Measurements from ENCODE around the gene DOCK4. TPM values are rescaled to one million over a fixed set of nuclear protein-coding genes. Genes with fewer than 3 reads are reported as not detected.

Gene DOCK4
- total and polyA plus RNA-seq, 7 donors, result 3.0 to 28.5 (median 14.1) TPM

DNA sequence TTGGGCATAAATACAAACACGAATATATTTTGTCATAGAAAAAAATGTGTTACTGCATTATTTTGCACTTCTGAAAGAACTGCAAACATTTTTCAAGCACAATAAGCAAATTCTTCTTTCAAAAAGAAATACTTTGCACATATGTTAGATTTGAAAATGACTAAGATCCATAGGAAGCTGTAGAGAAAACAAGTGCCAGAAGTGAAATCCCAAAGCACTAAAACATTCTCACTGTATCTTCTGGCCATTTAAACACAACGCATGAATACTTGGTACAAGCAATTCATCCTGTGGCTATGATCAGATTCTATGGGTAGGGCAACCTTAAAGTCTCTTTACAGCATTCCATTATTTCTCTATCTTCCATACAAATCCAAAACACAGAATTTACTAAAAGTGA lies 418.5 kb downstream of the DOCK4 start:
- WGBS, 2 donors, result 92 to 93% methylated on average over 2 of the region's 2 CpGs
- H3K27me3 ChIP-seq, result no peaks in the 10 kb centered on the region
- no peak overlapping the region for H3K4me3 ChIP-seq
- H3K9me3 ChIP-seq, result no peaks in the 10 kb centered on the region
- no peak for DNase-seq
- no peaks in the 10 kb centered on the region for H3K36me3 ChIP-seq
- no peak overlapping the region for H3K27ac ChIP-seq
- no peak for TF ChIP-seq CTCF (IDR thresholded peaks at IDR 0.05)
- TF ChIP-seq POLR2A (IDR thresholded peaks at IDR 0.05), result no peak
- no peak for TF ChIP-seq EP300 (IDR thresholded peaks at IDR 0.05)
- no peak for TF ChIP-seq POLR2AphosphoS5 (IDR thresholded peaks at IDR 0.05)
- no peaks in the 10 kb centered on the region for H3K4me1 ChIP-seq
- intact Hi-C loops (cut with DNase I), result no loop called here

- Histone ChIP-seq H3K27me3 (no peaks in the 10 kb centered on the region), H3K4me3 (no peak overlapping the region), H3K4me1 (no peaks in the 10 kb centered on the region), H3K27ac (no peak overlapping the region), H3K9me3 (no peaks in the 10 kb centered on the region), H3K36me3 (no peaks in the 10 kb centered on the region)
- intact Hi-C loops (cut with DNase I), result no loop called here
- TF ChIP-seq POLR2A (IDR thresholded peaks at IDR 0.05) (no peak), POLR2AphosphoS5 (IDR thresholded peaks at IDR 0.05) (no peak), EP300 (IDR thresholded peaks at IDR 0.05) (no peak), CTCF (IDR thresholded peaks at IDR 0.05) (no peak)
- DNase-seq, result no peak
Measured at GRCh38 chr7:111787099-111787498, 419.1 kb downstream of the DOCK4 start.

DNA sequence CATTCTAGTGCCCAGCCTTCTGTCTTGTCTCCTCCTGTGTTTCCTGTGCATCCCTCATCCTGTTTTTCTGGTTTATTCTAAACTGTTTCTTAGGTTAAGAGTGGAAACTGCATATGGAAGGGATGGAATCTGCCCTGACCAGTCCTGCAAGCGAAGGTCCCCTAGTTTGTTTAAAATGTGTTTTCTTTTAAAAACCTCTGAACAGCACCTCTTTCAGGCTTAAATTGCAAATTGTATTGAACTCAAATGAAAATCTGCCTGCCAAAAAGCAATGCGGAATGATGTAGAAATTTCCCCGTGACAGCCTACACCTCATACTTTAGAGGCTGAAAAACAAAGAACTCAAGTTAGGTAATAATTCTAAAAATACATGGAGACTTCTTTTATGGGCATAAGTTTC lies 421.1 kb downstream of the DOCK4 start:
- TF ChIP-seq POLR2AphosphoS5 (IDR thresholded peaks at IDR 0.05) (no peak), CTCF (IDR thresholded peaks at IDR 0.05) (no peak), POLR2A (IDR thresholded peaks at IDR 0.05) (no peak), EP300 (IDR thresholded peaks at IDR 0.05) (no peak)
- 96 to 97% methylated on average over 3 of the region's 3 CpGs for WGBS, 2 donors
- H3K27ac ChIP-seq, result no peak overlapping the region

GRCh38 chr7:111784296-111784695 lies 421.9 kb downstream of the DOCK4 start:
- H3K9me3 ChIP-seq, result no peaks in the 10 kb centered on the region
- no peak overlapping the region for H3K27ac ChIP-seq
- no peaks in the 10 kb centered on the region for H3K27me3 ChIP-seq
- no peak overlapping the region for H3K4me3 ChIP-seq
- WGBS, 2 donors, result 93 to 95% methylated on average over 2 of the region's 2 CpGs
- no peaks in the 10 kb centered on the region for H3K4me1 ChIP-seq
- TF ChIP-seq POLR2A (IDR thresholded peaks at IDR 0.05) (no peak), POLR2AphosphoS5 (IDR thresholded peaks at IDR 0.05) (no peak)
- intact Hi-C loops (cut with DNase I), result no loop called here
- DNase-seq, result no peak
- H3K36me3 ChIP-seq, result no peaks in the 10 kb centered on the region

More for the DNA sequence above, 421.1 kb downstream of the DOCK4 start:
- no peaks in the 10 kb centered on the region for H3K4me1 ChIP-seq
- DNase-seq, result no peak
- intact Hi-C loops (cut with DNase I), result no loop called here
- no peaks in the 10 kb centered on the region for H3K9me3 ChIP-seq
- no peaks in the 10 kb centered on the region for H3K36me3 ChIP-seq
- H3K4me3 ChIP-seq, result no peak overlapping the region
- no peaks in the 10 kb centered on the region for H3K27me3 ChIP-seq

DNA sequence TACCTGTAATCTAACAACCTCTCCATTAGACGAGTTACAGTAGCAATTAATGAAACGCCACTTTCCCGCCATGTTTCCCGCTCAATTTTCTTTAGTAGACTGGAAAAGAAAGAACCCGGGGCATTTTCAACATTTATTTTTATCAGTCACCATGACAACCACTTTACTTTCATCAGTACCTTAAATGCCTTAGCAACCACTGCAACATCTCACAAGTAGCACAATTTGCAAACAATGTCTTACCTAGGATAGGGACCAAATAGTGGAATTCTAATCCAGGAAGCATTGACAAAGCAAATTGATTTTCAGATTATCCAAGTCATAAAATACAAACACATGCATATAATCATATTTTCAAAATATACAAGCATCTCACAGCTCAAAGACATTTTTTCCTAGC lies 422.3 kb downstream of the DOCK4 start:
- Histone ChIP-seq H3K27ac (no peak overlapping the region), H3K4me3 (no peak overlapping the region), H3K9me3 (no peaks in the 10 kb centered on the region), H3K4me1 (no peaks in the 10 kb centered on the region), H3K27me3 (no peaks in the 10 kb centered on the region), H3K36me3 (no peaks in the 10 kb centered on the region)
- DNase-seq, result no peak
- 91 to 97% methylated on average over 5 of the region's 5 CpGs for WGBS, 2 donors
- TF ChIP-seq POLR2AphosphoS5 (IDR thresholded peaks at IDR 0.05) (no peak), EP300 (IDR thresholded peaks at IDR 0.05) (no peak), POLR2A (IDR thresholded peaks at IDR 0.05) (no peak), CTCF (IDR thresholded peaks at IDR 0.05) (no peak)
- intact Hi-C loops (cut with DNase I), result no loop called here
